Osteocyte (in vitro differentiated cells): ENCODE measurements around the gene TMEM63C. TPM values are rescaled to one million over a fixed set of nuclear protein-coding genes. Genes with fewer than 3 reads are reported as not detected.

Experiments used
- DNase-seq: peaks from one replicate; pipeline ENCODE4 v3.0.0; 2021; ENCODE audit warnings: mixed read lengths; ENCODE audit not compliant: unreplicated experiment; ENCODE audit errors: extremely low spot score
- H3K27ac Mint-ChIP-seq: one replicate; pipeline ENCODE4 v1.8.0; 2021; ENCODE audit warnings: mild to moderate bottlenecking, mixed read lengths; ENCODE audit not compliant: unreplicated experiment
- H3K27me3 Mint-ChIP-seq: one replicate; pipeline ENCODE4 v1.8.0; 2021; ENCODE audit warnings: mixed read lengths; ENCODE audit not compliant: unreplicated experiment
- H3K36me3 Mint-ChIP-seq: one replicate; pipeline ENCODE4 v1.8.0; 2021; ENCODE audit warnings: mixed read lengths; ENCODE audit not compliant: unreplicated experiment
- H3K4me1 Mint-ChIP-seq: one replicate; pipeline ENCODE4 v1.8.0; 2021; ENCODE audit warnings: mixed read lengths; ENCODE audit not compliant: unreplicated experiment
- H3K4me3 Mint-ChIP-seq: one replicate; pipeline ENCODE4 v1.8.0; 2021; ENCODE audit warnings: mild to moderate bottlenecking, moderate library complexity, mixed read lengths; ENCODE audit not compliant: unreplicated experiment
- H3K9me3 Mint-ChIP-seq: one replicate; pipeline ENCODE4 v1.8.0; 2021; ENCODE audit warnings: mixed read lengths; ENCODE audit not compliant: unreplicated experiment
- total RNA-seq: library from RNA; stranded (reverse); gene quantifications from 2 replicates; pipeline ENCODE4 v1.2.1, GENCODE V29; 2021
- TF ChIP-seq, protein P1 (sequence below): fragments of 200-600 bp; sonication (generic); IDR thresholded peaks from 2 replicates; pipeline ENCODE4 v1.5.0; 2021; ENCODE audit warnings: antibody characterized with exemption, mild to moderate bottlenecking, moderate library complexity

The TMEM63C gene
- total RNA-seq, 1 donor from 2014 or later = 0.11 TPM

- Mint-ChIP-seq H3K36me3 (no peaks in the 10 kb centered on the region), H3K27me3 (peaks cover 26% of the 10 kb centered on the region), H3K27ac (no peak overlapping the region), H3K4me3 (no peak overlapping the region), H3K4me1 (no peaks in the 10 kb centered on the region), H3K9me3 (no peaks in the 10 kb centered on the region)
- TF ChIP-seq, protein P1, sequence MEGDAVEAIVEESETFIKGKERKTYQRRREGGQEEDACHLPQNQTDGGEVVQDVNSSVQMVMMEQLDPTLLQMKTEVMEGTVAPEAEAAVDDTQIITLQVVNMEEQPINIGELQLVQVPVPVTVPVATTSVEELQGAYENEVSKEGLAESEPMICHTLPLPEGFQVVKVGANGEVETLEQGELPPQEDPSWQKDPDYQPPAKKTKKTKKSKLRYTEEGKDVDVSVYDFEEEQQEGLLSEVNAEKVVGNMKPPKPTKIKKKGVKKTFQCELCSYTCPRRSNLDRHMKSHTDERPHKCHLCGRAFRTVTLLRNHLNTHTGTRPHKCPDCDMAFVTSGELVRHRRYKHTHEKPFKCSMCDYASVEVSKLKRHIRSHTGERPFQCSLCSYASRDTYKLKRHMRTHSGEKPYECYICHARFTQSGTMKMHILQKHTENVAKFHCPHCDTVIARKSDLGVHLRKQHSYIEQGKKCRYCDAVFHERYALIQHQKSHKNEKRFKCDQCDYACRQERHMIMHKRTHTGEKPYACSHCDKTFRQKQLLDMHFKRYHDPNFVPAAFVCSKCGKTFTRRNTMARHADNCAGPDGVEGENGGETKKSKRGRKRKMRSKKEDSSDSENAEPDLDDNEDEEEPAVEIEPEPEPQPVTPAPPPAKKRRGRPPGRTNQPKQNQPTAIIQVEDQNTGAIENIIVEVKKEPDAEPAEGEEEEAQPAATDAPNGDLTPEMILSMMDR = no peak
- no peak for DNase-seq
These were observed 20.1 kb downstream of the TMEM63C start for GRCh38 chr14:77201696-77202095.

DNA sequence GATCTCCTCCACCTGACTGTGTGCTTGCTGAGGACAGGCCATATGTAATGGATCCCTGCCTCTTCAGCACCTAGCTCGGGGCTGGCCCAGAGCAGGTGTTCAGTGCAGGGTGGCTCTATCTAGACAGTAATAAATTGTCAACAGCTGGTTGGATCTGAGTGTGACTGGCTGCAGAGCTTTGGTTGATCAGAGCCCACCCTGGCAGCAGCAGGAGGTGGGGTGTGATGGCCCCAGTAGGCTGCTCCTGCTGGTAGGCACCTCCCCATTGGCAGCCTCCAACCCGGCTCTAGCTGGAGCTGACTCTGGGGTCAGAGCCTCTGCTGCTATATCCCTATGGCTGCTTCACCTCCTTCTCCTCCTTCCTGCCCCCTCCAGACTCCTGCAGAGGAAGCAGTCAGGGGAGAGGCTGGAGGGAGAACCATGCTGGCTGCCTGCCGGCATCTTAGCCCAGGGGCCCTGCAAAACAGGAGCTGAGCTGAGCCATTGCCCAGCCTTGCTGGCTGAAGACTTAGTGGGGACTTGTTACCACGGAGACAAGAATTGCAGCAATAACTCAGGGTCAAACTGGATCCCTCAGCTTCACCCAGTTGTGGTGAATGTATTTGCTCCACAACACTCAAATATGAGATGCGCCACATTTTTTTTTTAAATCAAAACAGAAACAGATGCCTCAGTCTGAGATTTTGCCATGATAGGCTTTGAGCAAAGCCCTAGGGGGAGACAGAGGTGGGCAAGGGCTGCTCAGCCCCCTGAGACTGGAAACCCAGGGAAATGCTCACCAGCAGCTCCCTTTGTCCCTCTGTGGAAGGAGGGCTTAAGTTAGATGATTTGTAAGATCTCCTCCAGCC, 22.2 kb downstream of the TMEM63C start:
- no peak overlapping the region for H3K4me3 Mint-ChIP-seq
- peaks cover 17% of the 10 kb centered on the region for H3K27me3 Mint-ChIP-seq
- TF ChIP-seq, protein P1 = no peak
- H3K27ac Mint-ChIP-seq = no peak overlapping the region
- no peak for DNase-seq
- H3K9me3 Mint-ChIP-seq = no peaks in the 10 kb centered on the region
- no peaks in the 10 kb centered on the region for H3K36me3 Mint-ChIP-seq
- no peaks in the 10 kb centered on the region for H3K4me1 Mint-ChIP-seq

GRCh38 chr14:77204459-77204771, 22.8 kb downstream of the TMEM63C start:
- TF ChIP-seq, protein P1 = no peak
- Mint-ChIP-seq H3K4me1 (no peaks in the 10 kb centered on the region), H3K9me3 (no peaks in the 10 kb centered on the region), H3K27ac (no peak overlapping the region), H3K27me3 (peaks cover 16% of the 10 kb centered on the region), H3K4me3 (no peak overlapping the region), H3K36me3 (no peaks in the 10 kb centered on the region)
- no peak for DNase-seq

DNA sequence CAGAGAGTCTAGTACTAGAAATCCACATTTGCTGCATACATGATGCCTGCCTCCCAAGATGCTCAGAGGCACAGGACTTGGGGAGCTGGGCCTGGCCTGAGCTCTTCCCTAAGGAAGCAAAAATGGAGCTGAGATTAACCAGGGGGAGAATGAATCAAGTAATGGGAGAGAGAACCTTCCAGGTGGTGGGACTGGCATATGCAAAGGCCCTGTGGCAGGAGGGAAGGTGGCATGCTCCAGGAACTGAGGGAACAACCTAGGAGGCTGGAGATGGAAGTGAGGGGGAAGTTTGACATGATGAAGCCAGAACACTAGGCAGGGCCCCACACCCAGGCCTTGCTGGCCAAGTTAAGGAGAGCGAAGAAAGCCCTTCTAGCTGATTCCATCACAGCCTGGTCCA, 23.3 kb downstream of the TMEM63C start:
- Mint-ChIP-seq H3K36me3 (no peaks in the 10 kb centered on the region), H3K27ac (no peak overlapping the region), H3K9me3 (no peaks in the 10 kb centered on the region), H3K4me1 (no peaks in the 10 kb centered on the region), H3K27me3 (peaks cover 16% of the 10 kb centered on the region), H3K4me3 (no peak overlapping the region)
- no peak for DNase-seq
- TF ChIP-seq, protein P1 = no peak

- no peak for DNase-seq
- H3K36me3 Mint-ChIP-seq = no peaks in the 10 kb centered on the region
- TF ChIP-seq, protein P1 = no peak
- peaks cover 11% of the 10 kb centered on the region for H3K27me3 Mint-ChIP-seq
- no peaks in the 10 kb centered on the region for H3K4me1 Mint-ChIP-seq
- H3K27ac Mint-ChIP-seq = no peak overlapping the region
- H3K4me3 Mint-ChIP-seq = no peak overlapping the region
- H3K9me3 Mint-ChIP-seq = no peaks in the 10 kb centered on the region
These were observed 24.0 kb downstream of the TMEM63C start for GRCh38 chr14:77205566-77205965.
